Suppressor macrophage treated with lipopolysaccharide for 4 hours (primary cell): ENCODE results near the gene EFCAB10.

ENCODE experiments used
- DNase-seq: peaks from one replicate; pipeline ENCODE4 v3.0.0-alpha.2; 2020

The EFCAB10 gene

GRCh38 chr7:105596866-105597265 is 15.6 kb upstream of the EFCAB10 start:
- DNase-seq, result no peak

- DNase-seq, result no peak
Observed at GRCh38 chr7:105594034-105594433, 12.7 kb upstream of the EFCAB10 start.

GRCh38 chr7:105591522-105591921 is 10.2 kb upstream of the EFCAB10 start:
- DNase-seq, result no peak

- DNase-seq, result no peak
Observed at GRCh38 chr7:105590793-105591192, 9.5 kb upstream of the EFCAB10 start.

GRCh38 chr7:105589356-105590077 is 8.2 kb upstream of the EFCAB10 start:
- DNase-seq, result peak; percentile 62

- no peak for DNase-seq
Observed at GRCh38 chr7:105587909-105588635, 6.8 kb upstream of the EFCAB10 start.

- DNase-seq, result no peak
Observed at GRCh38 chr7:105585850-105586500, 4.7 kb upstream of the EFCAB10 start.

- no peak for DNase-seq
Observed at GRCh38 chr7:105584165-105584564, 2.9 kb upstream of the EFCAB10 start.

- no peak for DNase-seq
Observed at GRCh38 chr7:105583061-105583460, 1.8 kb upstream of the EFCAB10 start.

GRCh38 chr7:105580022-105580740 is 1.1 kb downstream of the EFCAB10 start:
- DNase-seq, result no peak

- no peak for DNase-seq
Observed at GRCh38 chr7:105578496-105578895, 2.8 kb downstream of the EFCAB10 start.

- DNase-seq, result no peak
Observed at GRCh38 chr7:105577251-105577650, 4.0 kb downstream of the EFCAB10 start.

- DNase-seq, result no peak
Observed at GRCh38 chr7:105571891-105572290, 9.4 kb downstream of the EFCAB10 start.

GRCh38 chr7:105567821-105568220 is 13.5 kb downstream of the EFCAB10 start:
- no peak for DNase-seq

GRCh38 chr7:105567024-105567423 is 14.3 kb downstream of the EFCAB10 start:
- DNase-seq, result no peak

GRCh38 chr7:105565190-105565589 is 16.1 kb downstream of the EFCAB10 start:
- DNase-seq, result no peak

GRCh38 chr7:105559926-105560325 is 21.4 kb downstream of the EFCAB10 start:
- no peak for DNase-seq

- DNase-seq, result no peak
Observed at GRCh38 chr7:105538339-105538738, 43.0 kb downstream of the EFCAB10 start.

GRCh38 chr7:105532709-105533460 is 48.4 kb downstream of the EFCAB10 start:
- no peak for DNase-seq

GRCh38 chr7:105531792-105532671 is 49.3 kb downstream of the EFCAB10 start, which contains the start of gene RINT1:
Gene RINT1 (plus strand): TSS chr7:105532201. CDS start chr7:105532316, 115 bp downstream.
- peak; percentile 96 for DNase-seq

- no peak for DNase-seq
Observed at GRCh38 chr7:105530546-105530945, 50.7 kb downstream of the EFCAB10 start.
